M059J (cell line): ENCODE measurements around the gene RASGRP2. TPM values are rescaled to one million over a fixed set of nuclear protein-coding genes. Genes with fewer than 3 reads are reported as not detected.

Experiments
- DNase-seq: peaks from one replicate; pipeline ENCODE4 v3.0.0-alpha.2; 2012; ENCODE audit warnings: low read depth
- total RNA-seq: library from RNA; depleted of rRNA; stranded (reverse); fragments of >200 nt; shearing (Covaris generic); gene quantifications from 2 replicates; pipeline ENCODE4 v1.2.3, GENCODE V29; 2014

RASGRP2 gene
- total RNA-seq, 1 experiment from 2014 or later: 0.42 TPM

DNA sequence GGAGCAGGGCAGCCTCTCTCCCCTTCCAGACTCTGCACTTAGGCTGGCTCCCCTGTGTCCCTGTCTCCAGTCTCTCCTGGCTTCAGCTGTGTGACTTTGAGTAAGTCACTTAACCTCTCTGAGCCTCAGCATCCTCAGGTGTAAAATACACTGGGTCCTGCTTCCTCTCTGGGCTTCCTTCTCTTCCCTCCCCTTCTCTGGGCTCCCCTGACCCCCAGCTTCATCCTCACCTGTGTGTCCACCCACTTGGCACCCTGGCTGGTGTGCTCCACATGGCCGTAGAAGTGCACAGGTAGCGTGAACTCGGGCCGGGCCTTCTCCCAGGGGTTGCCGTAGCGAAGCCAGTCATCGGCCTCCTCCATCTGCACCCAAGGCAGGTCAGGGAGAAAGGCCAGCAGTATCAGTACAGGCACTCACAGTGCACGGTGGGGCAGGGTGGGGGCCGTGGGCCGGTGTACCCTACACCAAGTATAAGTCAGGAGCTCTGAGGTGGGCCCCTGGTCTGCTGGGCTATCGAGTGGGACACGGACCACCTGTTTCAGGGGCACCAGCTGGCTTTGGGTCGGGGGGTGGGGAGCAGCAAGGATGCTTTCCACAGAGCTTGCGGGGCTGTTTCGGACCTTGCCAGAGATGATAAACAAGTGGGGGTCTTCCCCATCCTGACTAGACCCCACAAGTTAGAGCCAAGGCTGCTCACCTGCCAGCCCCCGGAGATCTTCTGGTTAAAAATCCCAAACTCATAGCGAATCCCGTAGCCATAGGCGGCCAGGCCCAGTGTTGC, 13.8 kb upstream of the RASGRP2 start:
- DNase-seq: no peak

DNA sequence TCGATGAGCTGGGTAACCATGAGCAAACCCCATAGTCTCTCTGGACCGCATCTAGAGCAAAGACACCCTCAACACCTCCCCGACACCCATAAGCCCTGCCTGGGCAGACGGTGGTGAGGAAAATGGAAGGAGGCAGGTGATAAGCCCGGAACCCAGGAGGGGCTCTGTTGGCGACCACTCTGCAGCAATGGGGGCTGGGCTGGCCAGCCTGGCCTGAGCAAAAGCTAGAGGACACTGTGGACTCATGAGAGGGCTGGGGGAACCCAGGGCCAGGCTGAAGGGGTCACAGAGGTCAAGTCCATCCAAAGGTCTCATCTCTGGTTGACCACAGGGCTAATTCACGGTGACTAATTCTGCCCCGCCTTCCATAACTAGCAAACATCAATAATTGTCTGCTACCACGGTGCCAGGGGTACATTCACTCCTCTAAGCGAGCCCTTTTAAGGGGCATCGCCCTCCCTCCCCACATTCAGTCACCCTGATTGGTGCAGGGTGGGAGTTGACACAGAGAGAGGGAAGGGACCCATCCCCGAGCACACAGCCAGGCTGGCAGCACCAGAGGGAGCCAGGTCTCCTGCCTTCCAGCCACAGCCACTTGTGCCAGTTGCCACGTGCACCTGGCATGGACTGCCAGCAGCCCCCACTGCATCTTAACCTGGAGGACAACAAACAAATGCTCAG, 11.9 kb upstream of the RASGRP2 start:
- DNase-seq: no peak

DNA sequence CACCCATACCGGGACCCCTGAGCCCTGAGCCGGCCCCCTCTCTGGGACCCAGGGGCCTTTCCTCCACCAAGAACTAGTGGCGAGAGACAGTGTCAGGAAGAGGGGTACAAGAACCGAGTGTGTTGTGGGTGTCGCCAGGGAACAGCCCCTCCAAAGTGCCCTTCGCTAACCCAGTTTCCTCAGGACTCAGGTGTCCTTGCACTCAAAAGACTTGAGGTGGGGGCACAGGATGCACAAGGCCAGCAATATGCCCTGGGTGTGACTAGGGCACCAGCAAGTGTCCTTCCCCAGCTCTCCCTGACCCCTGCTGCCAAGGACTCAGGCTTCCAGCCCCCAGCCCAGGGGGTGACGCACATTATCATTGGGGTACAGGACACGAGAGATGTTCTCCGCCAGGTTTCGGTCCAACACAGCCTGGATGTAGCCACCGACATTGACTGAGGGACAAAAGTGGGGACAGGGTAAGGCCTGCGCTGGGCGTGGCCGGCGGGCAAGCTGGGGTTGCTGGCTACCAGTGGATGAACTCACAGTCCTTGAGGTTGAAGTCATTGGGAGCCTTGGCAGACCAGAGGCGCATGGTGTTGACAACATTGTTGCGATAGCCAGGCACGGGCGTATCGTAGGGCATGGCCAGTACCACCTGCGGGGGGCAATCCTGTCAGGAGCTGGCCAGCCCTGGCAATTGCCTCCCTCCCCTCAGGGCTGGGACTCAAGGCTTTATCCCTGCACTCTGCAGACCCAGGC, 11.1 kb upstream of the RASGRP2 start:
- no peak for DNase-seq

- DNase-seq: no peak
Measured at GRCh38 chr11:64754124-64754918, 10.4 kb upstream of the RASGRP2 start.

GRCh38 chr11:64753380-64754123, 9.6 kb upstream of the RASGRP2 start:
- no peak for DNase-seq

DNA sequence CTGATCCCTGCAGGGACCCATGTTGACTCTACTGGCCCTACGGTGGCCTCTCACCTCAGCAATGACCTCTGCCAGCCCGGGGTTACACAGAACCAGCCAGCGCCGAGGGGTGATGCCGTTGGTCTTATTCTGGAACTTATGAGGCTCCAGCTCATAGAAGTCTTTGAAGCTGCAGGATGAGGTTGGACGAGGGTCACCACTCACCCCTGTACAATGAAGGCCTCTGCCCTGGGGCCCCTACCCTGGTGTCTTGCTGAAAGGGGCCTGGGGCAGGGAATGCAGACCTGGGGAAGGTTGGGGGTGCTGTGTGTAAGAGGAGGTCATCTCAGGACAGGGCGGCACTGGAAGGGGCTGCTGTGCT, 9.1 kb upstream of the RASGRP2 start:
- no peak for DNase-seq

DNA sequence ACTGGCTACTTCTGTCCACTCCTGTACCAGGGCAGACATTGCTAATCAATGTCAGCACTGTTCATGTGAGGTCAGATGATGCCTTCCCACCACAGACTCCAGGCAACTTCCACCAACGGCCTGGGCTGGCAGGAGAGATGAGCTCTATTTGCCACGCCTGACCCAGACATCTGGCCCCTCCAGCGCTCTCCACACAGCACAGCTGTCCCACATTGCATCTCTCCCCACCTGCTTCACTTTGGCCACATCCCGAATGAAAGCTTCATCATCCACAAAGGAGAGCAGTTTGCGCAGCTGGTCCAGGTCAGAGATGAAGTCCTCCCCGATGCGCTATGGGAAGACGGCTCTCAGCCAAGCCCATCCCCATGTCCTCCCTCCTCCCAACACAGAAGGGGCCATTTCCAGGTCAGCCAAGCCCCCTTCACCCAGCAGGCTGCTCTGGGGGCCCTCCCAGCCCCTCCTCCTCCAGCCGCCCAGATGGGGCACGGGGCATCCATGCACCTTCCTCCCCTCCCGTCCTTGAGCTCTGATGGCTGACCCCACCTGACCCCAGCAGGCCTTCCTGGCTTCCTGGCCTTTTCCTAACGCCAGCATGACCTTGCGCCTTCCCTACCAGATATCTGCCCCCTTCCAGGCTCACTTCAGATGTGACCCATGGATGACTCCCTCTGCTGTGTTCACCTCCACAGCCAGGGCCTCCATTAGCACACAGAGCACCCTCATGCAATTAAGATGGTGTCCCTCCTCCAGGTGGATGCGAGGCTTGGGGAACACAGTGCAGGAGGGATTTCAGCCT, 8.4 kb upstream of the RASGRP2 start:
- no peak for DNase-seq

- DNase-seq: no peak
Measured at GRCh38 chr11:64751580-64751979, 7.6 kb upstream of the RASGRP2 start.

GRCh38 chr11:64751136-64751535, 7.2 kb upstream of the RASGRP2 start:
- no peak for DNase-seq

DNA sequence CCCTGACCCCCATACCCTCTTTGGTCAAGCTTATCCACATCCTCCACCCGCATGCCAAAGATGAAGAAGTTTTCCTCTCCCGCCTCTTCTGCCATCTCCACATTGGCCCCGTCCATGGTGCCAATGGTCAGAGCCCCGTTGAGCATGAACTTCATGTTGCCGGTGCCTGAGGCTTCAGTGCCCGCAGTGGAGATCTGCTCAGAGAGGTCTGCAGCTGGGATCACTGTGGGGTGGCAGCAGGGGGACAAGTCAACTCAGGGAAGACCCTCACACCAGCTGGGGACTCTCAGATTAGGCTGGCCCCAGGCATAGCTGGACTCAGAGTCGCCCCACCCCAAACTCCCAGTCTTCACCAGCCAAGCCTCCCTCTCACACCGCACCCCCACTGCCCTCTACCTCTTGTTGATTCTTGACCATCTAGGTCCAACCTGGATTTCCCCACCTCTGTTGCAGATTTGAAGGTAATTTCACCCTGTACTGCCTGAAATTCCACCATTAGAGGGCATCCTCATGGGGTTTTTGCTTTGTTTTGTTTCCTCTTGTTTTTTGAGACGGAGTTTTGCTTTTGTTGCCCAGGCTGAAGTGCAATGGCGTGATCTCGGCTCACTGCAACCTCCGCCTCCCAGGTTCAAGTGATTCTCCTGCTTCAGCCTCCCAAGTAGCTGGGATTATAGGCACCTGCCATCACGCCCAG, 6.6 kb upstream of the RASGRP2 start:
- DNase-seq: no peak

DNA sequence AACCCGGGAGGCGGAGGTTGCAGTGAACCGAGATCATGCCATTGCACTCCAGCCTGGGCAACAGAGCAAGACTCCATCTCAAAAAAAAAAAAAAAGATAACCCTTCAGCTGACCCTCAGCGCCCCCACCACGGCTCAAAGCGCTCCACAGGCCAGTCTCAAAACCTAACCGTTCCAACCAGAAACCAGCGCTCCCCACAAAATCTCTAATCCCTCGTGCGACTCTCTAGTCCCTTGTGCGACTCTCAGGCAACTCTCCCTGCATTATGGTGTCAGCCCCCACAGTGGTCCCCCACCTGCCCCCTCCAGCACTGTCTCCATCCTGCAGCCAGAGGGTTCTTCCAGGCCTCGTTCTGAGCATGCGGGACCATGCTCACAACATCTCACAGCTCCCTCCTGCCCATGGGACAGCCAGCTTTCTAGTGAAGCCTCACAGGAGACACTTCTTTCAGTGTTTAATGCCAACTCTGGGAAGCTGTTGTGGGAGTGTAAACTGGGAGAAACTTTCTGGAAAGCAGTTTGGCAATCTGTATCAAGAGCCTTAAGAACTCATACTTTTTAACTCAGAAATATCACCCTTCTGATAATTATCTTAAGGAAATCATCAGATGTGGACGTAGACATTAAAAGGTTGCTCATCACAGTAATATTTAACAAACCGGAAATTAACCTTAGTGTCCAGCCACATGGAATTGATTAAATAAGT, 4.2 kb upstream of the RASGRP2 start:
- peak; percentile 46 for DNase-seq

GRCh38 chr11:64746486-64746885, 2.5 kb upstream of the RASGRP2 start:
- no peak for DNase-seq

DNA sequence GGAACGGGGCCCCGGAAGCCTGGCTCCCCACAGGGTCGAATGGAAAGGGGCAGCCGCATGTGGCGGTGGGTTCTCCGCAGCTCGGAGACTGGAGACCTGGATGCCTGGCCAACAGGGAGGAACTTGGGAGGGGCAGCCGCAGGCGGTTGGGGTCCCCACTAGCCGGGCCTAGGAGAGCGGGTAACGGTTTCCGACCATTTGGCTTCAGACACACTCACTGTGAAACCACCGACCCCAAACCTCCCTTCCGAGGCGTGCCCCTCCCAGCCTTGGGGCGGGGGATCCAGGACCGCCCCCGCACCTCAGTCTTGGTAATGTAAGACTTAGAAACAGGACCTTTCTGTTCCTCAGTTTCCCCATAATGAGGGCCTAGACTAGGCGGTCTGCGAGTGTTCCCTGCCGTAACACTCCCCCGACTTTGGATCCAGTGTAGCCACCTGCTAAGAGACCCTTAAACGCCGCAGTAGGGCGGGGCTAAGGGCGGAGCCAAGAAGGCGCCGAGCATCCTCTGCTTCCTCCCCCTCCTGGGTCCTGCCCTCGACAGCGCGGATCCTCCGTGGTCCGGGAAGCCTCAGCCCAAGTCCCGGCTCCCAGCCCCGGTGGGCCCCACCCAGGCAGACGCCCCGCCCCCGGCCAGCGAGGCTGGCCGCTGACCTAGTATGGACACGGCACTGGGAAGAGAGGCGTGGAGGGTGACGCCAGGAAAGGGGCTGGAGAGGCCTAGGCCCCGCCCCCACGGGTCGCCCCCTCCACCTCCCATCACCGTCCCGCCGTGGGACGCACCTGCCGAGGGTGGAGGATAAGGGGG, 1.8 kb upstream of the RASGRP2 start:
- DNase-seq: peak; percentile 47

- no peak for DNase-seq
Measured at GRCh38 chr11:64745189-64745520, 1.2 kb upstream of the RASGRP2 start.

- no peak for DNase-seq
Measured at GRCh38 chr11:64744544-64745188, 724 bp upstream of the RASGRP2 start.

- no peak for DNase-seq
Measured at GRCh38 chr11:64742889-64743590, 902 bp downstream of the RASGRP2 start.
